Measurements from ENCODE around the gene KLB.

Gene KLB

DNA sequence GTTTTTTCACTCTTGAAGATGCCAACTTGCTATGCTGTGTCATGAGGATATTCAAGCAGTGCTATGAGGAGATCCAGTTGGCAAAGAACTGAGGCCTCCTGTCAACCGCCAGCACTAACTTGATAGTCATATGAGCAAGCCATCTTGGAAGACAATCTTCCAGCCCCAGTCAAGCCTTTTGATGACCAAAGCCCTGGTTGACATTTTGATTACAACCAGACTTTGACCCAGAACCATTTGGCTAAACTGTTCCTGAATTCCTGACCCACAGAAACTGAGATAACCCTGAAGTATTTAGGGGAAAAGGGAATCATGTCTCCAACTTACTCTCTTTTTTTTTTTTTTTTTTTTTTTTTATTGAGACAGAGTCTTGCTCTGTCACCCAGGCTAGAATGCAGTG is 87.6 kb downstream of the KLB start:
- ATAC-seq (ENCODE audit: insufficient read depth, low read depth) (no peak), DNase-seq (no peak)
- no peak overlapping the region for H3K27ac ChIP-seq (ENCODE audit: low read length)
- no peaks in the 10 kb centered on the region for H4K20me1 ChIP-seq (ENCODE audit: insufficient read depth, low read length)
- H3K9ac ChIP-seq (ENCODE audit: low read depth, low read length): no peak overlapping the region
- H3K9me3 ChIP-seq (ENCODE audit: insufficient read depth, low read length, severe bottlenecking): no peaks in the 10 kb centered on the region
- no peaks in the 10 kb centered on the region for H3K79me2 ChIP-seq (ENCODE audit: insufficient read depth, low read length)
- H3K4me1 ChIP-seq (ENCODE audit: insufficient read depth, low read length): no peaks in the 10 kb centered on the region
- no peak overlapping the region for H3K4me2 ChIP-seq (ENCODE audit: insufficient read depth, low read length)
- TF ChIP-seq EZH2 (IDR thresholded peaks at IDR 0.05; ENCODE audit: borderline replicate concordance, low read depth, low read length, severe bottlenecking): no peak
- TF ChIP-seq, protein P1, sequence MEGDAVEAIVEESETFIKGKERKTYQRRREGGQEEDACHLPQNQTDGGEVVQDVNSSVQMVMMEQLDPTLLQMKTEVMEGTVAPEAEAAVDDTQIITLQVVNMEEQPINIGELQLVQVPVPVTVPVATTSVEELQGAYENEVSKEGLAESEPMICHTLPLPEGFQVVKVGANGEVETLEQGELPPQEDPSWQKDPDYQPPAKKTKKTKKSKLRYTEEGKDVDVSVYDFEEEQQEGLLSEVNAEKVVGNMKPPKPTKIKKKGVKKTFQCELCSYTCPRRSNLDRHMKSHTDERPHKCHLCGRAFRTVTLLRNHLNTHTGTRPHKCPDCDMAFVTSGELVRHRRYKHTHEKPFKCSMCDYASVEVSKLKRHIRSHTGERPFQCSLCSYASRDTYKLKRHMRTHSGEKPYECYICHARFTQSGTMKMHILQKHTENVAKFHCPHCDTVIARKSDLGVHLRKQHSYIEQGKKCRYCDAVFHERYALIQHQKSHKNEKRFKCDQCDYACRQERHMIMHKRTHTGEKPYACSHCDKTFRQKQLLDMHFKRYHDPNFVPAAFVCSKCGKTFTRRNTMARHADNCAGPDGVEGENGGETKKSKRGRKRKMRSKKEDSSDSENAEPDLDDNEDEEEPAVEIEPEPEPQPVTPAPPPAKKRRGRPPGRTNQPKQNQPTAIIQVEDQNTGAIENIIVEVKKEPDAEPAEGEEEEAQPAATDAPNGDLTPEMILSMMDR (IDR thresholded peaks at IDR 0.05; ENCODE audit: borderline replicate concordance, extremely low read depth, low read length, poor library complexity, severe bottlenecking): no peak
- no peaks in the 10 kb centered on the region for H3K36me3 ChIP-seq (ENCODE audit: insufficient read depth, low read length)
- no peak overlapping the region for H3K4me3 ChIP-seq (ENCODE audit: low read depth in 1 of 2, low read length in 2 of 2)
- no peaks in the 10 kb centered on the region for H3K27me3 ChIP-seq (ENCODE audit: insufficient read depth, low read length, poor library complexity)
- H2AFZ ChIP-seq (ENCODE audit: low read depth, low read length): no peak overlapping the region

DNA sequence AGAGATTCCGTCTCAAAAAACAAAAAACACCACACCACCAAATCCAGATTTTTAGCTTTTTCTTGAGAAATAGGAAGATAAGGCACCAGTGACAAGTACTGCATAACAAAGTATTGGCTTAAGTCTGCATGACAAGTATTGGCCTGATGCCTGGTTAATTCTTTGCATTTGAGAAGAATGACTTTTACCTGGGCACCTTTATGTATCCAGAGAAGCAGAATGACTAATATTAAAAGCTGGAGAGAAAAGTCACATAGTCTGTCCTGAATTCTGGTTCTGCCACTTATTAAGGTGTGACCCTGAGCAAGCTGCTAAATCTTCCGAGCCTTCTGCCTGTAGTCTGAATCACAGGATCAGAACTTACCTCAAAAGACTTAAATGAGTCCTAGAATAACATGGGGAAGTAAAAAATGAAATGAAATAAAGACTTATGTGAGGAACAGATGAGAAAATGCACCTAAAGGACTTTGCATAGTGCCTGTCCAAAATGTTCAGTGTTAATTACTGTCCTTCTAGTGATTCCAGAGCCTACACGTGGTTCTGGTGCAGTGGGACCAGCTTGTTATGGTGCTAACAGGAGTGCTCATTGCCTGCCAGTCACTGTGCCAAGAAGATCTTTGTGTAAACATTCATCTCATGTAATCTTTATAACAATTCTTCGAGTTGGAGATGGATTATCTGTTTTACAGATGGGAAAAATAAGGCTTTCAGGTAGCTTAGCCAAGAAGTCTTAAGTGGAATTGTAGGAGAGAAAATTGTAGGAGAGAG is 88.9 kb downstream of the KLB start:
- H4K20me1 ChIP-seq (ENCODE audit: insufficient read depth, low read length): no peaks in the 10 kb centered on the region
- no peak for ATAC-seq (ENCODE audit: insufficient read depth, low read depth)
- no peaks in the 10 kb centered on the region for H3K27me3 ChIP-seq (ENCODE audit: insufficient read depth, low read length, poor library complexity)
- H3K4me2 ChIP-seq (ENCODE audit: insufficient read depth, low read length): no peak overlapping the region
- no peaks in the 10 kb centered on the region for H3K36me3 ChIP-seq (ENCODE audit: insufficient read depth, low read length)
- no peak for DNase-seq
- H3K4me3 ChIP-seq (ENCODE audit: low read depth in 1 of 2, low read length in 2 of 2): no peak overlapping the region
- no peak for TF ChIP-seq EZH2 (IDR thresholded peaks at IDR 0.05; ENCODE audit: borderline replicate concordance, low read depth, low read length, severe bottlenecking)
- TF ChIP-seq, protein P1 (IDR thresholded peaks at IDR 0.05; ENCODE audit: borderline replicate concordance, extremely low read depth, low read length, poor library complexity, severe bottlenecking): no peak
- H3K79me2 ChIP-seq (ENCODE audit: insufficient read depth, low read length): no peaks in the 10 kb centered on the region
- no peak overlapping the region for H3K27ac ChIP-seq (ENCODE audit: low read length)
- no peaks in the 10 kb centered on the region for H3K4me1 ChIP-seq (ENCODE audit: insufficient read depth, low read length)
- no peak overlapping the region for H2AFZ ChIP-seq (ENCODE audit: low read depth, low read length)
- H3K9me3 ChIP-seq (ENCODE audit: insufficient read depth, low read length, severe bottlenecking): no peaks in the 10 kb centered on the region
- no peak overlapping the region for H3K9ac ChIP-seq (ENCODE audit: low read depth, low read length)

DNA sequence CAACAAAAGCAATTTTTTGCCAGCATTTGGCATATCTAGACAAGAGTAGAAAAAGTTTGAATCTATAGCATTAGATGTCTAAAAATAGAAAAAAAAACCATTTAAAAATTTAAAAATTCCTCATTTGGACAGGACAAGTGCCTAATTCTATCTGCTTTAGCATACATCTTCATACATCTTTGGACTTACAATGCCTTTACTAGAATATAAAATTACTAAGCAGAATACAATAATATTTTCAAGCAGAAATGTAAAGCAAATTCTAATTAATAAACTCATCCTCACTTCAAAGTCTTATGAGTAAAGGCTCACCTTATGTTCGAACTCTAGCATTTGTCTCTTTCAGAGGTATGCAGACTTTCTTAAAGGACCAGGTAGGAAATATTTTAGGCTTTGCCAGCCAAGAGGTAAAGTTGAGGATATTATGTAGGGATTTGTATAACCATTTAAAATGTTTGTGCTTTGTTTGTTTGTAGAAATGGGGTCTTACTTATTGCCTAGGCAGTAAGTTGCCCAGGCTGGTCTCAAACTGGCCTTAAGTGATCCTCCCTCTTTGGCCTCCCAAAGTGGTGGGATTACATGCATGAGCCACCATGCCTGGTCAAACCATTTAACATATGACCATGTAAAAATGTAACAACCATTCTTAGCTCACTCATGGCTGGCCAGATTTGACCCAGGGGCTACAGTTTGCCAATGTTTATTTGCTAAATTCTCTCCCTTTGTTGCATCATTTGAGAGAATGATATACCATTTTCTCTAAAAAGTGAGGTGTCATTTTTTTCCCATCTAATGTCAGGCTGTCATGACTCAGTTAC is 91.4 kb downstream of the KLB start:
- H3K27ac ChIP-seq (ENCODE audit: low read length): no peak overlapping the region
- H3K4me2 ChIP-seq (ENCODE audit: insufficient read depth, low read length): no peak overlapping the region

More for the DNA sequence above, 91.4 kb downstream of the KLB start:
- DNase-seq (no peak), ATAC-seq (ENCODE audit: insufficient read depth, low read depth) (no peak)
- peaks cover 3% of the 10 kb centered on the region; the same call in 1 of the 2 replicates for H3K36me3 ChIP-seq (ENCODE audit: insufficient read depth, low read length)
- TF ChIP-seq EZH2 (IDR thresholded peaks at IDR 0.05; ENCODE audit: borderline replicate concordance, low read depth, low read length, severe bottlenecking): no peak
- TF ChIP-seq, protein P1 (IDR thresholded peaks at IDR 0.05; ENCODE audit: borderline replicate concordance, extremely low read depth, low read length, poor library complexity, severe bottlenecking): no peak
- H3K27me3 ChIP-seq (ENCODE audit: insufficient read depth, low read length, poor library complexity): no peaks in the 10 kb centered on the region
- no peak overlapping the region for H2AFZ ChIP-seq (ENCODE audit: low read depth, low read length)
- no peak overlapping the region for H3K4me3 ChIP-seq (ENCODE audit: low read depth in 1 of 2, low read length in 2 of 2)
- H3K9me3 ChIP-seq (ENCODE audit: insufficient read depth, low read length, severe bottlenecking): no peaks in the 10 kb centered on the region
- no peaks in the 10 kb centered on the region for H3K4me1 ChIP-seq (ENCODE audit: insufficient read depth, low read length)
- H3K9ac ChIP-seq (ENCODE audit: low read depth, low read length): no peak overlapping the region
- no peaks in the 10 kb centered on the region for H4K20me1 ChIP-seq (ENCODE audit: insufficient read depth, low read length)
- H3K79me2 ChIP-seq (ENCODE audit: insufficient read depth, low read length): no peaks in the 10 kb centered on the region

Data from DND-41 (cell line).